GM18511 (cell line): ENCODE data around the gene ENDOV.
"Not testable (repeated sequence)": the region's sequence is repeated elsewhere in the genome, so short reads cannot be mapped to it uniquely, and the experiment has no call there.

Experiments
- ATAC-seq: cut with Tn5 transposase; IDR thresholded peaks from one replicate; pipeline ENCODE4 v1.9.1; 2021; ENCODE audit warnings: mild to moderate bottlenecking, moderate library complexity; ENCODE audit not compliant: unreplicated experiment

The ENDOV gene

GRCh38 chr17:80388175-80388574 lies 26.8 kb upstream of the ENDOV start:
- no peak for ATAC-seq

GRCh38 chr17:80388601-80389000 lies 26.4 kb upstream of the ENDOV start:
- no peak for ATAC-seq

- ATAC-seq = no peak
Observed at GRCh38 chr17:80389011-80389995, 25.7 kb upstream of the ENDOV start.

- no peak for ATAC-seq
Observed at GRCh38 chr17:80393241-80393890, 21.6 kb upstream of the ENDOV start.

GRCh38 chr17:80393961-80394360 lies 21.0 kb upstream of the ENDOV start:
- no peak for ATAC-seq

- no peak for ATAC-seq
Observed at GRCh38 chr17:80394629-80395216, 20.2 kb upstream of the ENDOV start.

GRCh38 chr17:80395402-80396151 lies 19.4 kb upstream of the ENDOV start:
- ATAC-seq = no peak

GRCh38 chr17:80396157-80397033 lies 18.6 kb upstream of the ENDOV start:
- no peak for ATAC-seq

GRCh38 chr17:80397034-80397387 lies 18.0 kb upstream of the ENDOV start:
- ATAC-seq = no peak

- no peak for ATAC-seq
Observed at GRCh38 chr17:80397686-80398085, 17.3 kb upstream of the ENDOV start.

- not testable (repeated sequence) for ATAC-seq
Observed at GRCh38 chr17:80401086-80401485, 13.9 kb upstream of the ENDOV start.

GRCh38 chr17:80402102-80402501 lies 12.9 kb upstream of the ENDOV start:
- not testable (repeated sequence) for ATAC-seq

GRCh38 chr17:80402959-80403358 lies 12.0 kb upstream of the ENDOV start:
- no peak for ATAC-seq

GRCh38 chr17:80406146-80406545 lies 8.8 kb upstream of the ENDOV start:
- no peak for ATAC-seq

- ATAC-seq = not testable (repeated sequence)
Observed at GRCh38 chr17:80407917-80408316, 7.0 kb upstream of the ENDOV start.

GRCh38 chr17:80408872-80409271 lies 6.1 kb upstream of the ENDOV start:
- ATAC-seq = no peak

- ATAC-seq = no peak
Observed at GRCh38 chr17:80409626-80410025, 5.3 kb upstream of the ENDOV start.

- not testable (repeated sequence) for ATAC-seq
Observed at GRCh38 chr17:80410441-80411087, 4.4 kb upstream of the ENDOV start.

GRCh38 chr17:80413771-80414507 lies 1.0 kb upstream of the ENDOV start:
- ATAC-seq = no peak
